Keratinocyte (primary cell): ENCODE results near the gene UMAD1. TPM values are rescaled to one million over a fixed set of nuclear protein-coding genes. Genes with fewer than 3 reads are reported as not detected.

ENCODE experiments used
- DNase-seq: peaks from one replicate; pipeline ENCODE4 v3.0.0-alpha.2; 2011; ENCODE audit warnings: low read depth, missing footprints, low spot score
- FAIRE-seq: peaks from 2 replicates; lab custom pipeline; 2011; peaks lifted over from hg19 to GRCh38; lab: Jason Lieb, UNC
- H2AFZ ChIP-seq: 2 replicates; pipeline ENCODE4 v1.6.0; 2012; ENCODE audit warnings: low read length, control low read depth, inconsistent platforms; ENCODE audit not compliant: control insufficient read depth
- H3K27ac ChIP-seq: 2 replicates; pipeline ENCODE4 v1.5.1; 2011; ENCODE audit warnings: low read length; ENCODE audit not compliant: control insufficient read depth, insufficient read depth
- H3K27me3 ChIP-seq: 3 replicates; pipeline ENCODE4 v1.6.0; 2011; ENCODE audit warnings: low read length; ENCODE audit not compliant: control insufficient read depth, insufficient read depth; ENCODE audit errors: extremely low read depth
- H3K36me3 ChIP-seq, 2 experiments: 2 replicates in 1 of 2; 3 replicates in 1 of 2; pipeline ENCODE4 v1.5.1; 2011; ENCODE audit warnings: low read length in 2 of 2, mild to moderate bottlenecking in 1 of 2; ENCODE audit not compliant: control insufficient read depth in 2 of 2, insufficient read depth in 2 of 2; ENCODE audit errors: extremely low read depth in 1 of 2
- H3K4me1 ChIP-seq: 3 replicates; pipeline ENCODE4 v1.5.1; 2011; ENCODE audit warnings: low read length; ENCODE audit not compliant: control insufficient read depth, insufficient read depth; ENCODE audit errors: extremely low read depth
- H3K4me2 ChIP-seq: 3 replicates; pipeline ENCODE4 v1.6.0; 2011; ENCODE audit warnings: low read depth, low read length; ENCODE audit not compliant: control insufficient read depth, insufficient read depth; ENCODE audit errors: extremely low read depth
- H3K4me3 ChIP-seq, 3 experiments: fragments of 200-600 bp in 1 of 3; sonication (generic) in 1 of 3; 2 replicates in 2 of 3; 3 replicates in 1 of 3; pipeline ENCODE4 v1.5.1; 2011 to 2016; ENCODE audit warnings: low read length in 3 of 3, mild to moderate bottlenecking in 3 of 3, control low read depth in 2 of 3, inconsistent platforms in 1 of 3, low read depth in 1 of 3, mixed read lengths in 1 of 3, mixed run types in 1 of 3, moderate library complexity in 1 of 3; ENCODE audit not compliant: control insufficient read depth in 2 of 3, insufficient read depth in 2 of 3; ENCODE audit errors: extremely low read depth in 1 of 3
- H3K79me2 ChIP-seq: 2 replicates; pipeline ENCODE4 v1.6.0; 2012; ENCODE audit warnings: low read length; ENCODE audit not compliant: control insufficient read depth, insufficient read depth
- H3K9ac ChIP-seq: 3 replicates; pipeline ENCODE4 v1.6.0; 2011; ENCODE audit warnings: low read length; ENCODE audit not compliant: control insufficient read depth, insufficient read depth; ENCODE audit errors: extremely low read depth
- H3K9me1 ChIP-seq: 3 replicates; pipeline ENCODE4 v1.6.0; 2011; ENCODE audit warnings: low read length; ENCODE audit not compliant: control insufficient read depth, insufficient read depth; ENCODE audit errors: extremely low read depth
- H3K9me3 ChIP-seq: 2 replicates; pipeline ENCODE4 v1.5.1; 2012; ENCODE audit warnings: low read depth, low read length; ENCODE audit not compliant: control insufficient read depth
- H4K20me1 ChIP-seq: 3 replicates; pipeline ENCODE4 v1.6.0; 2011; ENCODE audit warnings: low read length; ENCODE audit not compliant: control insufficient read depth, insufficient read depth; ENCODE audit errors: extremely low read depth
- CTCF ChIP-seq, 3 experiments: IDR thresholded peaks in 1 of 3; conservative IDR thresholded peaks in 1 of 3; optimal IDR thresholded peaks in 1 of 3; 2 replicates in 2 of 3; 3 replicates in 1 of 3; pipeline versions ENCODE3 to v1.5.1; 2011; ENCODE audit warnings: low read length in 3 of 3, mild to moderate bottlenecking in 3 of 3, moderate library complexity in 2 of 3, control low read depth in 1 of 3, inconsistent platforms in 1 of 3; ENCODE audit not compliant: insufficient read depth in 2 of 3; ENCODE audit errors: extremely low read depth in 1 of 3
- EZH2 ChIP-seq: IDR thresholded peaks from one replicate; pipeline ENCODE4 v1.6.1; 2012; ENCODE audit warnings: inconsistent platforms, mild to moderate bottlenecking, low read length, moderate library complexity
- dilution Hi-C: fragments of 300-500 bp; cut with MboI; formaldehyde crosslinking; loops from one replicate; pipeline ENCODE4 v1.7.0; 2020; ENCODE audit warnings: low sequenced_read_pairs; ENCODE audit not compliant: extremely low pct_ligation_motif_present
- polyA plus RNA-seq, 5 experiments: library from polyadenylated mRNA; depleted of rRNA in 3 of 5; stranded (reverse) in 3 of 5; stranded (forward) in 1 of 5; unstranded in 1 of 5; fragments of >200 nt; gene quantifications; 1 replicate in 1 of 5; 2 replicates in 3 of 5; 3 replicates in 1 of 5; pipeline versions ENCODE4 v1.2.1 to v1.2.3, GENCODE V29; 2011 to 2012; ENCODE audit warnings: missing spikeins in 2 of 5, low read depth in 1 of 5, low replicate concordance in 1 of 5

Gene UMAD1
- polyA plus RNA-seq, 1 donor (not counting 4 experiments of a cell fraction or from before 2014, with no cell fraction given) = 18.2 TPM

- dilution Hi-C loops = no loop called here
- no peak for DNase-seq
- Histone ChIP-seq H3K79me2 (no peaks in the 10 kb centered on the region), H3K4me3 (no peak overlapping the region), H2AFZ (no peak overlapping the region), H3K9ac (no peak overlapping the region), H3K4me1 (no peaks in the 10 kb centered on the region), H3K9me3 (no peaks in the 10 kb centered on the region), H3K36me3 (no peaks in the 10 kb centered on the region), H3K27me3 (no peaks in the 10 kb centered on the region), H4K20me1 (no peaks in the 10 kb centered on the region), H3K4me2 (no peak overlapping the region), H3K9me1 (no peaks in the 10 kb centered on the region), H3K27ac (no peak overlapping the region)
- TF ChIP-seq EZH2 (no peak), CTCF (optimal IDR thresholded peaks at IDR 0.05 in 1 of 3, IDR thresholded peaks at IDR 0.05 in 1 of 3, conservative IDR thresholded peaks at IDR 0.05 in 1 of 3; ENCODE audit: extremely low read depth in 1 of 3, insufficient read depth in 2 of 3, low read length in 3 of 3) (no peak)
- FAIRE-seq = no peak
Observed at GRCh38 chr7:7750571-7751242, 110.2 kb downstream of the UMAD1 start.

- Histone ChIP-seq H3K4me1 (no peaks in the 10 kb centered on the region), H3K9ac (no peak overlapping the region), H3K9me1 (no peaks in the 10 kb centered on the region), H3K9me3 (no peaks in the 10 kb centered on the region), H3K27ac (no peak overlapping the region), H3K79me2 (no peaks in the 10 kb centered on the region), H4K20me1 (no peaks in the 10 kb centered on the region), H3K27me3 (no peaks in the 10 kb centered on the region), H3K4me3 (no peak overlapping the region), H2AFZ (no peak overlapping the region), H3K4me2 (no peak overlapping the region), H3K36me3 (no peaks in the 10 kb centered on the region)
- dilution Hi-C loops = no loop called here
- TF ChIP-seq EZH2 (no peak), CTCF (optimal IDR thresholded peaks at IDR 0.05 in 1 of 3, IDR thresholded peaks at IDR 0.05 in 1 of 3, conservative IDR thresholded peaks at IDR 0.05 in 1 of 3; ENCODE audit: extremely low read depth in 1 of 3, insufficient read depth in 2 of 3, low read length in 3 of 3) (no peak)
- FAIRE-seq (no peak), DNase-seq (no peak)
Observed at GRCh38 chr7:7751243-7752092, 110.9 kb downstream of the UMAD1 start.
